MM.1S (cell line): ENCODE data around the gene TRIM43B.
"Not testable (repeated sequence)": the region's sequence is repeated elsewhere in the genome, so short reads cannot be mapped to it uniquely, and the experiment has no call there.

Experiments
- DNase-seq: peaks from one replicate; pipeline ENCODE4 v3.0.0-alpha.2; 2015
- H2AFZ ChIP-seq: fragments of 300-600 bp; sonication (generic); 2 replicates; pipeline ENCODE4 v1.6.0; 2016; ENCODE audit warnings: antibody characterized with exemption, low read length
- H3F3A ChIP-seq: fragments of 300-600 bp; sonication (generic); 2 replicates; pipeline ENCODE4 v1.6.1; 2016; ENCODE audit warnings: mild to moderate bottlenecking, antibody characterized with exemption, low read length, moderate library complexity, mixed read lengths; ENCODE audit not compliant: insufficient read depth
- H3K27ac ChIP-seq: fragments of 300-600 bp; sonication (generic); 2 replicates; pipeline ENCODE4 v1.5.1; 2016; ENCODE audit warnings: mild to moderate bottlenecking, low read length
- H3K27me3 ChIP-seq: fragments of 300-600 bp; sonication (generic); replicated peaks from 2 replicates; pipeline ENCODE4 v1.6.0; 2016; ENCODE audit warnings: low read length; ENCODE audit not compliant: insufficient read depth
- H3K36me3 ChIP-seq: fragments of 300-600 bp; sonication (generic); replicated peaks from 2 replicates; pipeline ENCODE4 v1.6.1; 2016; ENCODE audit warnings: mild to moderate bottlenecking, low read length, mixed read lengths; ENCODE audit not compliant: insufficient read depth
- H3K4me1 ChIP-seq: fragments of 300-600 bp; sonication (generic); 2 replicates; pipeline ENCODE4 v1.6.1; 2016; ENCODE audit warnings: low read length, mixed read lengths
- H3K4me2 ChIP-seq: fragments of 300-600 bp; sonication (generic); 2 replicates; pipeline ENCODE4 v1.6.0; 2016; ENCODE audit warnings: low read depth, low read length
- H3K4me3 ChIP-seq: fragments of 300-600 bp; sonication (generic); 2 replicates; pipeline ENCODE4 v1.5.1; 2016; ENCODE audit warnings: low read length, mixed read lengths
- H3K79me2 ChIP-seq: fragments of 300-600 bp; sonication (generic); 2 replicates; pipeline ENCODE4 v1.6.1; 2016; ENCODE audit warnings: mixed run types, low read length, mixed read lengths
- H3K9ac ChIP-seq: fragments of 300-600 bp; sonication (generic); 2 replicates; pipeline ENCODE4 v1.6.1; 2016; ENCODE audit warnings: low read length, mixed read lengths
- H3K9me2 ChIP-seq: fragments of 300-600 bp; sonication (generic); replicated peaks from 2 replicates; pipeline ENCODE4 v1.6.1; 2016; ENCODE audit warnings: mild to moderate bottlenecking, low read length, mixed read lengths; ENCODE audit not compliant: insufficient read depth
- H3K9me3 ChIP-seq: fragments of 300-600 bp; sonication (generic); replicated peaks from 2 replicates; pipeline ENCODE4 v1.6.1; 2016; ENCODE audit warnings: mild to moderate bottlenecking, low read length, mixed read lengths; ENCODE audit not compliant: insufficient read depth
- H4K20me1 ChIP-seq: fragments of 300-600 bp; sonication (generic); 2 replicates; pipeline ENCODE4 v1.6.1; 2016; ENCODE audit warnings: mild to moderate bottlenecking, low read length, moderate library complexity, mixed read lengths; ENCODE audit not compliant: insufficient read depth

The TRIM43B gene

GRCh38 chr2:95433373-95433772 is 51.2 kb downstream of the TRIM43B start:
- H3K9me2 ChIP-seq, H3F3A ChIP-seq, H4K20me1 ChIP-seq, H3K4me1 ChIP-seq, H3K36me3 ChIP-seq, H3K27me3 ChIP-seq, H3K4me3 ChIP-seq, H3K9ac ChIP-seq, H3K9me3 ChIP-seq, H3K4me2 ChIP-seq, H3K79me2 ChIP-seq, H3K27ac ChIP-seq, DNase-seq, H2AFZ ChIP-seq: not testable (repeated sequence)

DNA sequence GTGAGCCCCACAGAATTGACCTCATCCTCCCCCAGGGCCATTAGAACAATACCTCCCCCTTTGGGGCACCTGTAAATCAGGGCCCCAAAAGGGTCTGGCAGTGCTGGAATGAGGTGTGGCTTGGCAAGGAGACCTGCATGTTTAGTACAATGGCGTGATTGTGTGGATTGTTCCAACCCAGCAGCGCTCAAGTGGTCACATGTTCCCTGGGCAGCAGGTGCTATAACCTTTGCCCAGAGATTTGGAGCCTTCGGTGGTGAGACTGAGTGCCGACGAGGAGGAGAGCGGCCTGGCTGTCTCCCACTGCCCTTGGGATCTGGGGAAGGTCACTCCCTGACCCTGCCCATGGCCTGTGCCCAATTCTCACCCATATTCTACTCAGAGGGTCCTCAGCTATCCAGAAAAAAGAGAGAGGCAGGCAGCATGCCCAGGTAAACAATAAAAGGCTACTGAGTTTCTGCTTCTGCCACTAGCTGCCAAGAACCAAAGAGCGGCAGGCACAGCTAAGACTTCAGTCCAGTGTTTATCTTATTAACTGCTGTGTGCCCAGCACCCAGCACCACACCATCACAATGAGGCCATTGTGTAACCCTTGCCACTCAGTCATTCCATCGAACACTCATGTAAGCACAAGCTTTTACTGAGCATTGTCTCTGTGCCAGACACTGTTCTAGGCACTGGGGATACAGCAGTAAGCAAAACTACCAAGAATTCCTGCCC is 54.6 kb downstream of the TRIM43B start:
- H3K9me3 ChIP-seq, H3K27me3 ChIP-seq, H2AFZ ChIP-seq, H3K36me3 ChIP-seq, H3K79me2 ChIP-seq, H4K20me1 ChIP-seq, H3K27ac ChIP-seq, H3K9me2 ChIP-seq, H3K4me1 ChIP-seq, H3K9ac ChIP-seq, H3K4me3 ChIP-seq, DNase-seq, H3F3A ChIP-seq, H3K4me2 ChIP-seq: not testable (repeated sequence)

DNA sequence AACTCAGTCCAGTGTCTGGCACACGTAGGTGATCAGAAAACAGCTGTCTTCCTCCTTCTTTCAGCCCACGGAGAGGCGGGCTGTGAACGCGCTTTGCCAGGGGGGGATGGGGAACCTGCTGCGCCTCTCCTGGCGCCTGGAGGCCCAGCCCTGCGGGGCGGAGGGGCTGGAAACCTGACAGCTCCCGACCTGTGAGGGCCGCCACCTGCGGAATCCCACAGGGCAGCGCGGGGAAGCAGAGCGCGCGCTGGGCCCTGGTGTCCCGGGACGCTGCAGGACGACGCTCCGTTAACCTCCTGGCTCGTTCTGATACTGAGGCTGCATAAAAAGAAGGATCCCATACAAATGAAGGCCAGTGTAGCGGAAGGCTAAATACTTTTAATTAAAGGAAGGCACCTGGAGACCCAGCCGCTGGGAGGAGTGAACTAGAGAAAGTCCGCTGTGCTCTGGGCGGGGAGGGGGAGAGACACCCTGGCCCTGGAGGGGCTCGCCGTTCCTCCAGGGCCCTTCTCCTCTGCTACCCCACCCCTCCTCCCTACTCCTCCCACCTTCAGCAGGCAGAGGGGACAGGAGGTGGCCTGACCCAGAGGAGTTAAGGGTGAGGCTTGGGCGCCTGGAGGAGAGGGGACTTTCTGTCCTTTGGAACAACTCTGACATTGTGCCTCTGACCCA is 57.2 kb downstream of the TRIM43B start:
- H3K4me2 ChIP-seq, H3F3A ChIP-seq, H3K27me3 ChIP-seq, H3K79me2 ChIP-seq, H3K27ac ChIP-seq, H3K36me3 ChIP-seq, H3K4me3 ChIP-seq, H2AFZ ChIP-seq, H4K20me1 ChIP-seq, H3K9ac ChIP-seq, H3K9me3 ChIP-seq, DNase-seq, H3K9me2 ChIP-seq, H3K4me1 ChIP-seq: not testable (repeated sequence)
